ENCODE data around the gene AGMO. TPM values are rescaled to one million over a fixed set of nuclear protein-coding genes. Genes with fewer than 3 reads are reported as not detected.

AGMO gene
- total RNA-seq, 1 donor from 2014 or later, result not detected

DNA sequence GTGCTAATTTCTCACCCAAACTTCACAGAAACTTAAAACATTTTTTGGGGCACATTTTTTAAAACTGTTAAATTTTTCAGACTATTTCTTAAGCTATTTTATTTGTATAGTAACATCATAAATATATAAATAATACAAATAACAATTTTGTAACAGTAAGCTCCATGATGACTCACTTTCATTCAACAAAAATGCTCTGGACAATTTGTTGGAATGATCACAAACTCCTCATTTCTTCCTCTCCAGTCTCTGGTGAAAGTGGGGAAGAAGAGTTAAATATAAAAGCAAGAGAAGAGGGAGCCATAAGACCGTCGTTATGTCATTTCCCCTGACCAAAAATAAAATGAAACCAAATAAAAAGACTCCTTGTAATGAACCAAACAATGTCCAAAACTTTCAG lies 162.4 kb downstream of the AGMO start:
- no peak for DNase-seq (ENCODE audit: low spot score)
- Mint-ChIP-seq H3K36me3 (ENCODE audit: low read depth, unreplicated experiment) (peaks cover 4% of the 10 kb centered on the region), H3K4me3 (ENCODE audit: unreplicated experiment) (no peak overlapping the region), H3K27ac (ENCODE audit: unreplicated experiment) (no peak overlapping the region), H3K9me3 (ENCODE audit: unreplicated experiment) (no peaks in the 10 kb centered on the region), H3K27me3 (ENCODE audit: unreplicated experiment) (peaks cover 2% of the 10 kb centered on the region), H3K4me1 (ENCODE audit: unreplicated experiment) (no peaks in the 10 kb centered on the region)
- no peak for TF ChIP-seq CTCF (IDR thresholded peaks at IDR 0.05; ENCODE audit: unreplicated experiment)

DNA sequence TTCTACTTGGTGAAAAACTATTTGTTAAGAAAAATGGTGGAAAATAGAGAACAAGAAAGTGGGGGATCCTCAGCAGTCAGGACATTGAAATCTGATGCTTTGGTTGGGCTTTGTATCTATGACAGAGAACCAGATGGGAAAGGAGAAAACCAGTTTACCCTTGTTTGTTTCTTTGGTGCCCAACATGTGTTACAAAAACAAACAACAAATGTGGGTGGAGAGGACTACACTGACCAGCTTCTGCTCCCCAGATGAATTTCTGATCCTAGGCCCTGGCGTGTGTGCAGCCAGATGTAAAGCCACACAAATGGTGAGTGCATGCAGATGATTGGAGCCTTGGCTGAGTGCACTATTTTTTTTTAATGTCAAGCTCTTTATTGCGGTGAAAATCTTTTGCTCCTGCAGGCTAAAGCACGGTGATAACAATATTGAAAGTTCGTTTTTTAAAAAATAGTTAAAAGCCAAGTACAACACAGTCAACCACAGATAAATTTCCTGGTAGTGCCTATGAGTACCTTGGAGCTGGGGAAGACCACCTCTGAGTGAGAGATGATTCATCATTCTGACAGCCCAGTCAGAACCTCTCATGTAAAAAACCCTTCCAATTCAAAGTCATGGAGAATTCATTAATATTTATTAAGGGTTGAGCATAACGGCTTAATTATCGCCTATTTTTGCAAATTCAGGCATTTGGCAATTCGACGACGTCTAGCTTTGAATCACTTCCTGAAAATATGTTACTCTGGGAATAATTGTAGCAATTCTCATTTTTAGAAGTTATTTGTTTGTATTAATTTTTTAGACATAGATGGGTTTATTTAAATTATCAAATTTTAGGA lies 163.7 kb downstream of the AGMO start:
- H3K9me3 Mint-ChIP-seq (ENCODE audit: unreplicated experiment), result no peaks in the 10 kb centered on the region
- DNase-seq (ENCODE audit: low spot score), result no peak
- no peaks in the 10 kb centered on the region for H3K4me1 Mint-ChIP-seq (ENCODE audit: unreplicated experiment)
- no peak overlapping the region for H3K4me3 Mint-ChIP-seq (ENCODE audit: unreplicated experiment)
- peaks cover 4% of the 10 kb centered on the region for H3K36me3 Mint-ChIP-seq (ENCODE audit: low read depth, unreplicated experiment)
- H3K27ac Mint-ChIP-seq (ENCODE audit: unreplicated experiment), result no peak overlapping the region
- TF ChIP-seq CTCF (IDR thresholded peaks at IDR 0.05; ENCODE audit: unreplicated experiment), result no peak
- peaks cover 2% of the 10 kb centered on the region for H3K27me3 Mint-ChIP-seq (ENCODE audit: unreplicated experiment)

GRCh38 chr7:15397159-15397550 lies 164.7 kb downstream of the AGMO start:
- Mint-ChIP-seq H3K36me3 (ENCODE audit: low read depth, unreplicated experiment) (peaks cover 4% of the 10 kb centered on the region), H3K27ac (ENCODE audit: unreplicated experiment) (no peak overlapping the region), H3K9me3 (ENCODE audit: unreplicated experiment) (no peaks in the 10 kb centered on the region), H3K4me3 (ENCODE audit: unreplicated experiment) (no peak overlapping the region), H3K4me1 (ENCODE audit: unreplicated experiment) (no peaks in the 10 kb centered on the region), H3K27me3 (ENCODE audit: unreplicated experiment) (peaks cover 2% of the 10 kb centered on the region)
- no peak for TF ChIP-seq CTCF (IDR thresholded peaks at IDR 0.05; ENCODE audit: unreplicated experiment)
- DNase-seq (ENCODE audit: low spot score), result no peak

DNA sequence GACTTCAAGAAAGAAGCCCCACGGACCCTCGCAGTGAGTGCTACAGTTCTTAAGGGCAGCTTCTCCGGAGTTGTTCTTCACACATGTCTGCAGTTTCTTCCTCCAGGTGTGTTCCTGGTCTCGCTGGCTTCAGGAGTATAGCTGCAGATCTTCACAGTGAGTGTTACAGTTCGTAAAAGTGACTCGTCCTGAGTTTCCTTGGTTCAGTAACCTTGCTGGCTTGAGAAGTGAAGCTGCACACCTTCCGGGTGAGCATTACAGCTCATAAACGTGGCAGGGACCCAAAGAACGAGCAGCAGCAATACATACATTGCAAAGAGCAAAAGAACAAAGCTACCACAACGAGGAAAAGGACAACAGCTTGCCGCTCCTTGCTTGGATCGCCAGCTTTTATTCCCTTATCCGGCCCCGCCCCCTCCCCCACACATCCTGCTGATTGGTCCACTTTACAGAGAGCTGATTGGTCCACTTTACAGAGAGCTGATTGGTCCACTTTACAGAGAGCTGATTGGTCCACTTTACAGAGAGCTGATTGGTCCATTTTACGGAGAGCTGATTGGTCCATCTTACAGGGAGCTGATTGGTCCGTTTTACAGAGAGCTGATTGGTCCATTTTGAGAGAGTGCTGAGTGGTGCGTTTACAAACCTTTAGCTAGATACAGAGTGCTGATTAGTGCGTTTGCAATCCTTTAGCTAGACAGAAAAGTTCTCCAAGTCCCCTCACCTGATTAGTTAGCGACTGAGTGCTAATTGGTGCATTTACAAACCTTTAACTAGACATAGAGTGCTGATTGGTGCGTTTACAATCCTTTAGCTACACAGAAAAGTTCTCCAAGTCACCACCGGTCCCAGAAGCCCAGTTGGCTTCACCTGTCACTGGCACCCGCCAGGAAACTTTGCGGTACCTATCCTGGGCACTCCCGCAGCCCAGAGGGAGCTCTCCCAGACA lies 165.3 kb downstream of the AGMO start:
- no peak for TF ChIP-seq CTCF (IDR thresholded peaks at IDR 0.05; ENCODE audit: unreplicated experiment)
- peaks cover 2% of the 10 kb centered on the region for H3K27me3 Mint-ChIP-seq (ENCODE audit: unreplicated experiment)
- no peak overlapping the region for H3K4me3 Mint-ChIP-seq (ENCODE audit: unreplicated experiment)
- no peaks in the 10 kb centered on the region for H3K9me3 Mint-ChIP-seq (ENCODE audit: unreplicated experiment)
- no peaks in the 10 kb centered on the region for H3K4me1 Mint-ChIP-seq (ENCODE audit: unreplicated experiment)
- H3K27ac Mint-ChIP-seq (ENCODE audit: unreplicated experiment), result no peak overlapping the region
- H3K36me3 Mint-ChIP-seq (ENCODE audit: low read depth, unreplicated experiment), result peaks cover 4% of the 10 kb centered on the region
- no peak for DNase-seq (ENCODE audit: low spot score)
